ENCODE measurements around the gene RMND5B.

DNA sequence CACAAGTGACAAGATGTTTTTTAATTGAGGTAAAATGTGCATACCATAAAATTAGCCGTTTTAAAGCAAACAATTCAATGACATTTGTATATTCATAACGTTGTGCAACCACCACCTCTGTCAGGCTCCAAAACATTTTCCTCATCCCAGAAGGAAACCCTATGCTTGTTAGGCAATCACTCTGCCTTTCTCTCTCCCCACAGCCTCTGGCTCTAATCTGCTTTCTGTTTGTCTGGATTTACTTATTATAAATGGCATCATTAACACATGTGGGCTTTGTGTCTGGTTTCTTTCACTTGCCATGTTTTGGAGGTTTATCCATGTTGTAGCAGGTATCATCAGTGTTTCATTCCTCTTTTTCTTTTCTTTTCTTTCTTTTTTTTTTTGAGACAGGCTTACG is 18.9 kb upstream of the RMND5B start:
- no peak for TF ChIP-seq POLR2A (IDR thresholded peaks at IDR 0.05)
- TF ChIP-seq, protein P1, sequence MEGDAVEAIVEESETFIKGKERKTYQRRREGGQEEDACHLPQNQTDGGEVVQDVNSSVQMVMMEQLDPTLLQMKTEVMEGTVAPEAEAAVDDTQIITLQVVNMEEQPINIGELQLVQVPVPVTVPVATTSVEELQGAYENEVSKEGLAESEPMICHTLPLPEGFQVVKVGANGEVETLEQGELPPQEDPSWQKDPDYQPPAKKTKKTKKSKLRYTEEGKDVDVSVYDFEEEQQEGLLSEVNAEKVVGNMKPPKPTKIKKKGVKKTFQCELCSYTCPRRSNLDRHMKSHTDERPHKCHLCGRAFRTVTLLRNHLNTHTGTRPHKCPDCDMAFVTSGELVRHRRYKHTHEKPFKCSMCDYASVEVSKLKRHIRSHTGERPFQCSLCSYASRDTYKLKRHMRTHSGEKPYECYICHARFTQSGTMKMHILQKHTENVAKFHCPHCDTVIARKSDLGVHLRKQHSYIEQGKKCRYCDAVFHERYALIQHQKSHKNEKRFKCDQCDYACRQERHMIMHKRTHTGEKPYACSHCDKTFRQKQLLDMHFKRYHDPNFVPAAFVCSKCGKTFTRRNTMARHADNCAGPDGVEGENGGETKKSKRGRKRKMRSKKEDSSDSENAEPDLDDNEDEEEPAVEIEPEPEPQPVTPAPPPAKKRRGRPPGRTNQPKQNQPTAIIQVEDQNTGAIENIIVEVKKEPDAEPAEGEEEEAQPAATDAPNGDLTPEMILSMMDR (IDR thresholded peaks at IDR 0.05) = no peak
